Measurements from ENCODE around the gene CMKLR1. TPM values are rescaled to one million over a fixed set of nuclear protein-coding genes. Genes with fewer than 3 reads are reported as not detected.

CMKLR1 gene
- total RNA-seq, 5 donors from 2014 or later (not counting 1 experiment from before 2014, with no cell fraction given), result 0.76 to 6.7 (median 0.98) TPM

GRCh38 chr12:108298761-108299275 lies 40.3 kb downstream of the CMKLR1 start:
- POLR2A ChIA-PET, result no interaction called here
- Histone ChIP-seq H3K27ac (ENCODE audit: low read length) (no peak overlapping the region), H3K4me3 (ENCODE audit: control insufficient read depth in 1 of 2, extremely low read depth in 1 of 2, low read length in 1 of 2) (no peak overlapping the region), H3K4me1 (ENCODE audit: control insufficient read depth in 1 of 2, extremely low read depth in 1 of 2, insufficient read depth in 2 of 2, low read length in 2 of 2) (peaks cover 0 to 57% of the 10 kb centered on the region in 2 experiments), H3K9me3 (no peaks in the 10 kb centered on the region), H3K27me3 (replicated peaks in 1 of 2; ENCODE audit: control insufficient read depth in 2 of 2, extremely low read depth in 1 of 2, insufficient read depth in 2 of 2, low read length in 1 of 2) (peaks cover 0 to 11% of the 10 kb centered on the region in 2 experiments), H3K36me3 (ENCODE audit: control insufficient read depth in 2 of 2, extremely low read depth in 1 of 2, insufficient read depth in 1 of 2, low read length in 1 of 2) (no peaks in the 10 kb centered on the region)
- Mint-ChIP-seq H3K9me3 (peaks cover 0 to 6% (median 0%) of the 10 kb centered on the region in 3 donors), H3K4me1 (peaks cover 4 to 67% (median 28%) of the 10 kb centered on the region in 3 donors), H3K27me3 (peaks cover 0 to 8% of the 10 kb centered on the region in 2 donors), H3K36me3 (no peaks in the 10 kb centered on the region), H3K27ac (peak overlapping the region in 1 of 2 donors; percentile 74), H3K4me3 (no peak overlapping the region)
- CTCF ChIA-PET, result no interaction called here
- ATAC-seq (replicated peaks in 1 of 4) (no peak), DNase-seq (no peak)
- WGBS (ENCODE audit: insufficient coverage), result 87% methylated on average over 6 of the region's 6 CpGs

GRCh38 chr12:108297895-108298760 lies 41.0 kb downstream of the CMKLR1 start:
- Mint-ChIP-seq H3K9me3 (peaks cover 0 to 6% (median 0%) of the 10 kb centered on the region in 3 donors), H3K4me1 (peaks cover 4 to 67% (median 28%) of the 10 kb centered on the region in 3 donors), H3K4me3 (peak overlapping the region in 1 of 3 donors; percentile 35), H3K27ac (peak overlapping the region in 1 of 2 donors; percentile 74), H3K27me3 (peaks cover 0 to 8% of the 10 kb centered on the region in 2 donors), H3K36me3 (no peaks in the 10 kb centered on the region)
- H3K36me3 ChIP-seq (ENCODE audit: control insufficient read depth in 2 of 2, extremely low read depth in 1 of 2, insufficient read depth in 1 of 2, low read length in 1 of 2), result no peaks in the 10 kb centered on the region
- WGBS (ENCODE audit: insufficient coverage), result 52% methylated on average over 4 of the region's 6 CpGs
- H3K4me1 ChIP-seq (ENCODE audit: control insufficient read depth in 1 of 2, extremely low read depth in 1 of 2, insufficient read depth in 2 of 2, low read length in 2 of 2), result peaks cover 0 to 56% of the 10 kb centered on the region in 2 experiments
- DNase-seq, result no peak
- ATAC-seq (replicated peaks in 1 of 4), result peak in 1 of 4 experiments; percentile 15
- ChIA-PET CTCF (interaction anchor here in 1 of 2 donors (0.6 kb wide), 1 partner anchor 18 kb away, joined by 3 read pairs; no protein-coding TSS in a partner anchor), POLR2A (no interaction called here)
- H3K27me3 ChIP-seq (replicated peaks in 1 of 2; ENCODE audit: control insufficient read depth in 2 of 2, extremely low read depth in 1 of 2, insufficient read depth in 2 of 2, low read length in 1 of 2), result peaks cover 0 to 6% of the 10 kb centered on the region in 2 experiments
- H3K4me3 ChIP-seq (ENCODE audit: control insufficient read depth in 1 of 2, extremely low read depth in 1 of 2, low read length in 1 of 2), result no peak overlapping the region
- H3K27ac ChIP-seq (ENCODE audit: low read length), result peak overlapping the region; percentile 5
- no peaks in the 10 kb centered on the region for H3K9me3 ChIP-seq

GRCh38 chr12:108297424-108297823 lies 41.7 kb downstream of the CMKLR1 start:
- Mint-ChIP-seq H3K27ac (peak overlapping the region in 1 of 2 donors; percentile 36), H3K36me3 (no peaks in the 10 kb centered on the region), H3K27me3 (peaks cover 0 to 8% of the 10 kb centered on the region in 2 donors), H3K4me1 (peaks cover 4 to 65% (median 27%) of the 10 kb centered on the region in 3 donors), H3K4me3 (peak overlapping the region in 1 of 3 donors; percentile 35), H3K9me3 (peaks cover 0 to 6% (median 0%) of the 10 kb centered on the region in 3 donors)
- DNase-seq, result no peak
- CTCF ChIA-PET, result no interaction called here
- Histone ChIP-seq H3K9me3 (no peaks in the 10 kb centered on the region), H3K4me1 (ENCODE audit: control insufficient read depth in 1 of 2, extremely low read depth in 1 of 2, insufficient read depth in 2 of 2, low read length in 2 of 2) (peaks cover 0 to 51% of the 10 kb centered on the region in 2 experiments), H3K4me3 (ENCODE audit: control insufficient read depth in 1 of 2, extremely low read depth in 1 of 2, low read length in 1 of 2) (no peak overlapping the region), H3K27me3 (replicated peaks in 1 of 2; ENCODE audit: control insufficient read depth in 2 of 2, extremely low read depth in 1 of 2, insufficient read depth in 2 of 2, low read length in 1 of 2) (peaks cover 0 to 3% of the 10 kb centered on the region in 2 experiments), H3K36me3 (ENCODE audit: control insufficient read depth in 2 of 2, extremely low read depth in 1 of 2, insufficient read depth in 1 of 2, low read length in 1 of 2) (no peaks in the 10 kb centered on the region), H3K27ac (ENCODE audit: low read length) (no peak overlapping the region)
- 100% methylated on average over 1 of the region's 2 CpGs for WGBS (ENCODE audit: insufficient coverage)
- ATAC-seq (replicated peaks in 1 of 4), result no peak
- POLR2A ChIA-PET, result no interaction called here

GRCh38 chr12:108296945-108297344 lies 42.2 kb downstream of the CMKLR1 start:
- Mint-ChIP-seq H3K4me1 (peaks cover 4 to 60% (median 22%) of the 10 kb centered on the region in 3 donors), H3K4me3 (no peak overlapping the region), H3K27ac (peak overlapping the region in 1 of 2 donors; percentile 47), H3K9me3 (peaks cover 0 to 6% (median 0%) of the 10 kb centered on the region in 3 donors), H3K36me3 (no peaks in the 10 kb centered on the region), H3K27me3 (peaks cover under 1 to 8% of the 10 kb centered on the region in 2 donors)
- no peak for DNase-seq
- ChIA-PET POLR2A (no interaction called here), CTCF (no interaction called here)
- Histone ChIP-seq H3K4me3 (ENCODE audit: control insufficient read depth in 1 of 2, extremely low read depth in 1 of 2, low read length in 1 of 2) (no peak overlapping the region), H3K36me3 (ENCODE audit: control insufficient read depth in 2 of 2, extremely low read depth in 1 of 2, insufficient read depth in 1 of 2, low read length in 1 of 2) (no peaks in the 10 kb centered on the region), H3K4me1 (ENCODE audit: control insufficient read depth in 1 of 2, extremely low read depth in 1 of 2, insufficient read depth in 2 of 2, low read length in 2 of 2) (peaks cover 0 to 46% of the 10 kb centered on the region in 2 experiments), H3K27ac (ENCODE audit: low read length) (no peak overlapping the region), H3K27me3 (replicated peaks in 1 of 2; ENCODE audit: control insufficient read depth in 2 of 2, extremely low read depth in 1 of 2, insufficient read depth in 2 of 2, low read length in 1 of 2) (peaks cover 0 to 3% of the 10 kb centered on the region in 2 experiments), H3K9me3 (no peaks in the 10 kb centered on the region)
- WGBS (ENCODE audit: insufficient coverage), result 42% methylated on average over 3 of the region's 3 CpGs
- ATAC-seq (replicated peaks in 1 of 4), result no peak

- 70% methylated on average over 5 of the region's 8 CpGs for WGBS (ENCODE audit: insufficient coverage)
- CTCF ChIA-PET, result interaction anchor here in 1 of 2 donors (0.5 kb wide), 1 partner anchor 620 kb away, joined by 3 read pairs; no protein-coding TSS in a partner anchor
- no peak for ATAC-seq (replicated peaks in 1 of 4)
- Histone ChIP-seq H3K4me1 (ENCODE audit: control insufficient read depth in 1 of 2, extremely low read depth in 1 of 2, insufficient read depth in 2 of 2, low read length in 2 of 2) (peaks cover 0 to 37% of the 10 kb centered on the region in 2 experiments), H3K27ac (ENCODE audit: low read length) (no peak overlapping the region), H3K4me3 (ENCODE audit: control insufficient read depth in 1 of 2, extremely low read depth in 1 of 2, low read length in 1 of 2) (no peak overlapping the region), H3K36me3 (ENCODE audit: control insufficient read depth in 2 of 2, extremely low read depth in 1 of 2, insufficient read depth in 1 of 2, low read length in 1 of 2) (no peaks in the 10 kb centered on the region), H3K27me3 (replicated peaks in 1 of 2; ENCODE audit: control insufficient read depth in 2 of 2, extremely low read depth in 1 of 2, insufficient read depth in 2 of 2, low read length in 1 of 2) (peaks cover 0 to 6% of the 10 kb centered on the region in 2 experiments), H3K9me3 (no peaks in the 10 kb centered on the region)
- peaks cover 3 to 8% of the 10 kb centered on the region in 2 donors for H3K27me3 Mint-ChIP-seq
- H3K36me3 Mint-ChIP-seq, result no peaks in the 10 kb centered on the region
- POLR2A ChIA-PET, result no interaction called here
- peak overlapping the region in 1 of 2 donors; percentile 53 for H3K27ac Mint-ChIP-seq
- H3K4me3 Mint-ChIP-seq, result peak overlapping the region in 1 of 3 donors; percentile 13
- H3K4me1 Mint-ChIP-seq, result peaks cover 2 to 50% (median 19%) of the 10 kb centered on the region in 3 donors
- no peak for DNase-seq
- H3K9me3 Mint-ChIP-seq, result no peaks in the 10 kb centered on the region
Measured at GRCh38 chr12:108295641-108296040, 43.5 kb downstream of the CMKLR1 start.

- ChIA-PET CTCF (no interaction called here), POLR2A (no interaction called here)
- Mint-ChIP-seq H3K4me3 (no peak overlapping the region), H3K9me3 (no peaks in the 10 kb centered on the region), H3K4me1 (no peaks in the 10 kb centered on the region), H3K36me3 (no peaks in the 10 kb centered on the region), H3K27me3 (peaks cover 7 to 12% of the 10 kb centered on the region in 2 donors), H3K27ac (no peak overlapping the region)
- Histone ChIP-seq H3K36me3 (ENCODE audit: control insufficient read depth in 2 of 2, extremely low read depth in 1 of 2, insufficient read depth in 1 of 2, low read length in 1 of 2) (no peaks in the 10 kb centered on the region), H3K4me1 (ENCODE audit: control insufficient read depth in 1 of 2, extremely low read depth in 1 of 2, insufficient read depth in 2 of 2, low read length in 2 of 2) (no peaks in the 10 kb centered on the region), H3K9me3 (no peaks in the 10 kb centered on the region), H3K27me3 (replicated peaks in 1 of 2; ENCODE audit: control insufficient read depth in 2 of 2, extremely low read depth in 1 of 2, insufficient read depth in 2 of 2, low read length in 1 of 2) (peaks cover 0 to 17% of the 10 kb centered on the region in 2 experiments), H3K27ac (ENCODE audit: low read length) (no peak overlapping the region), H3K4me3 (ENCODE audit: control insufficient read depth in 1 of 2, extremely low read depth in 1 of 2, low read length in 1 of 2) (no peak overlapping the region)
- 88% methylated on average over 4 of the region's 11 CpGs for WGBS (ENCODE audit: insufficient coverage)
- no peak for DNase-seq
- no peak for ATAC-seq (replicated peaks in 1 of 4)
Measured at GRCh38 chr12:108289350-108290161, 49.6 kb downstream of the CMKLR1 start.
